D721Med (cell line): ENCODE results near the gene OPRM1.

ENCODE experiments used
- DNase-seq: peaks from one replicate; pipeline ENCODE4 v3.0.0; 2011; ENCODE audit warnings: low spot score; ENCODE audit not compliant: insufficient read length
- FAIRE-seq: peaks from 2 replicates; lab custom pipeline; 2011; peaks lifted over from hg19 to GRCh38; lab: Jason Lieb, UNC
- TF ChIP-seq, protein P1 (sequence below): IDR thresholded peaks from 2 replicates; pipeline ENCODE4 v1.5.1; 2012; ENCODE audit warnings: mild to moderate bottlenecking, control low read depth; ENCODE audit not compliant: insufficient read depth; ENCODE audit errors: missing control alignments

The OPRM1 gene

DNA sequence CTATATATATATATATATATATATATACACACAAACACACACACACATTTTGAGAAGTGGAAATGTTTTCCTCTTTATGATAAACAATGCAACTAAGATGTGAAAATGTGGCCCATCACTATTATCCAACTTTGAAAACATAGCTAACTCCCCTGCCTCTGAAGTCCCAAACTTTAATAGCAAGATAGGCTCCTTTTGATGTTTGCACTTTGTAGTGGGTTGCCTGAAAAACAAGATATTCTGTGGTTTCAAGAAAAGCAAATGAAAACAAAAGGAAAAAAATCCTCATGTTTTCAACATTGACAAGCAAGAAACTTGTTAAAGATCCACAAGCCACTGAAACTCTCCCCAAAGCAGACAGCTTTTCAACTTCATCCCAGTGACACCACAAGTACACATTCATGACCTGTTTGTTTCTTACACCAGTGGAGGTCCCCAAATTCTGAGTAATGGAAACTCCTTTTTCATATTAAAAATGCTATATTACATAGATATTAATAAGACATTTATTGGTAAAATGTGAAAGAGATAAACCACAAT, 227.6 kb downstream of the OPRM1 start:
- TF ChIP-seq, protein P1, sequence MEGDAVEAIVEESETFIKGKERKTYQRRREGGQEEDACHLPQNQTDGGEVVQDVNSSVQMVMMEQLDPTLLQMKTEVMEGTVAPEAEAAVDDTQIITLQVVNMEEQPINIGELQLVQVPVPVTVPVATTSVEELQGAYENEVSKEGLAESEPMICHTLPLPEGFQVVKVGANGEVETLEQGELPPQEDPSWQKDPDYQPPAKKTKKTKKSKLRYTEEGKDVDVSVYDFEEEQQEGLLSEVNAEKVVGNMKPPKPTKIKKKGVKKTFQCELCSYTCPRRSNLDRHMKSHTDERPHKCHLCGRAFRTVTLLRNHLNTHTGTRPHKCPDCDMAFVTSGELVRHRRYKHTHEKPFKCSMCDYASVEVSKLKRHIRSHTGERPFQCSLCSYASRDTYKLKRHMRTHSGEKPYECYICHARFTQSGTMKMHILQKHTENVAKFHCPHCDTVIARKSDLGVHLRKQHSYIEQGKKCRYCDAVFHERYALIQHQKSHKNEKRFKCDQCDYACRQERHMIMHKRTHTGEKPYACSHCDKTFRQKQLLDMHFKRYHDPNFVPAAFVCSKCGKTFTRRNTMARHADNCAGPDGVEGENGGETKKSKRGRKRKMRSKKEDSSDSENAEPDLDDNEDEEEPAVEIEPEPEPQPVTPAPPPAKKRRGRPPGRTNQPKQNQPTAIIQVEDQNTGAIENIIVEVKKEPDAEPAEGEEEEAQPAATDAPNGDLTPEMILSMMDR, result no peak
- DNase-seq (no peak), FAIRE-seq (no peak)

DNA sequence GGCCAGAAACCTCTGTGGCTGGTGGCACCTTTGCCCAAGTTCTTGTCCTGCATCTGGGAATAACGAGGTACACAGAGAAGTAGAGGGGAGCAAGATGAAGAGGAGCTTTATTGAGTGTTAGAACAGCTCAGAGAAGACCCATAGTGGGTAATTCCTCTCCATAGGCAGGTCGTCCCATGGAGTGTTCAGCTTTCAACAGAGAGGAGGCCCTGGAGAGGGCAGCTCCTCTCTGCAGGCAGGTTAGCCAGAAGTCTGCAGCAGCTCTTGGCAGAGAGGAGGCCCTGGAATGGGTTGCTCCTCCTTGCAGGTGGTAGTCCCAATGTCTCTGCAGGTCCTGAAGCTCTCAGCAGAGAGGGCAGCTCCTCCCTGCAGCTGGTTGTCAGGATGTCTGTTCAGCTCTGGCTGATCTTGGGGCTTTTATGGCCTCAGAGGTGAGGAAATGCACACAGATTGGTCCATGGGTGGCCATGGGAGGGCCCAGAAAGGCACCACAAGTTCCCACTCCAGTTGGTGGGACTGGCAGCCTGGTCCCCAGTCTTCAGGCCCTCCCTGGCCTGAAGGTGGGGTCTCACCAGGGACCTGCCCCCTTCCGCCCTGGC, 228.6 kb downstream of the OPRM1 start:
- FAIRE-seq (no peak), DNase-seq (no peak)
- TF ChIP-seq, protein P1, result no peak

DNA sequence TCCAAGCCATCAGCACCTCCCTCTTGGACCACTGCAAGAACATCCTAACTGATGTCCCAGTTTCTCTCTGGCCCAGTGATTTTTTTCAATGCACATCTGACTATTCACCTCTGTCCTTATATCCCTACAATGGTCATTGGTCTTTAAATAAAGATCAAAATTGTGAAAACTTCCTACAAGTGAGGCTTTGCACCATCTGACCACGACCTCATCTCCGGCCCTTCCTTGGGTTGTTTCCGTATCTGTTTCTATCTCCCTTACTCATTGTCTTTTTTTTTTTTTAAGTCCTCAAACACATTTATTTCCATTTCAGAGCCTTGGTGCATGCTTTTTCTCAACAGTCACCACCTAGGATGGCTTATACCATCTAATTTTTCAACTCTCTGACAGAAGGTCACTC, 229.4 kb downstream of the OPRM1 start:
- no peak for FAIRE-seq
- no peak for DNase-seq
- TF ChIP-seq, protein P1, result no peak

DNA sequence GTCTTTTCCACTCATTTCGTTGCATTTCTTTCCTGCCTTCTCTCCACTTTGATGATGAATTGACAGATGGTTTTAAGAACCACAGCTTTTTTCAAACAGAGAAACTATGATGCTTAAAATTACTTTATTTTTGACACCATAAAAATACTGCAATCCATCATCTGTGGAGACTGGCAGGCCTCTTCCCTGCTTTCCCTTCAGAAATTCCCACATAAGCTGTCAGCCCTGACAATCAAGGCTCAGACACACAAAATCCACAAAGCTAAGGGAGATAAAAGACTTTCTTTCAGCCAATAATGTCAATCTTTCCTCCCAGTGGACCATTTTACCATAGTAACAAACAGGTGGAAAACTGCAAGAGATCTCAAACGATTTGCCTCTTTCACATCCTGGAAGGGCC, 235.1 kb downstream of the OPRM1 start:
- DNase-seq, result no peak
- TF ChIP-seq, protein P1, result no peak
- FAIRE-seq, result no peak

DNA sequence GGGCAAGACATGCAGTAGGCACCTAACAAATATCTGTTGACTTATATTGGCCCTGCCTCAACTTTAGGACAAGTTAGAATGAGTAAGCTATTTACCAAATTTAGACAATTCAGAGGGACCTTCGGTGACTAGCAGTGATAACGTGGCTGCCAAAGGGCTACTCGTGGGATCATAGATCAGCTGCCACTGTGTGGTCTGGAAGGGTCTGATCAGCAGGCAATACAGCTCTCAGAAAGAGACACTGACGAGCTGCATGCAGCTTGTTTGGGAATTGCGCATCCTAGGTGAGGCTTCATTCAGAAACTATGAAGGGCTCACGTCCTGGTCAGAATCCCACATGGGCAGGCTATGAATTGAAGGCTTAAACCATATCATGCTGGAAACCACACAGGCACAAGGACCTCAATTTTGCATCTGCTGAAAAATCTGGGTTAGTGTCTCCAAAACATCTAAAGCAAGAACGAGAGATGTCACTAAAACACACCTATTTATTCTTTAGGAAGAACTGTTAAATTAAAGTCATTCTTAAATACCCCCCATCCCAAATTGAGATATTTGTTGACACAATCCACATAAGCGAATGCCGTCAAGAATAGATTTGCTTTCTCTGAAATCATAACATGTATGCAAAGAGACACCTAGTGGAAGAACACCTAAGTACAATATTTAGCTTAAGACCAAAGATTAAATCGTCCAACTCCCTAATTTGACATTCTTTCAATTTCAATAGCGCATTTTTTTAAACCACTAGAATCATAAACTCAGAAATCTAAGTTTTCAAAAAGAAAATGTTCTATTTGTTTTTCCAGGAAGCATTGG, 238.0 kb downstream of the OPRM1 start:
- FAIRE-seq, result peak; percentile 85

DNA sequence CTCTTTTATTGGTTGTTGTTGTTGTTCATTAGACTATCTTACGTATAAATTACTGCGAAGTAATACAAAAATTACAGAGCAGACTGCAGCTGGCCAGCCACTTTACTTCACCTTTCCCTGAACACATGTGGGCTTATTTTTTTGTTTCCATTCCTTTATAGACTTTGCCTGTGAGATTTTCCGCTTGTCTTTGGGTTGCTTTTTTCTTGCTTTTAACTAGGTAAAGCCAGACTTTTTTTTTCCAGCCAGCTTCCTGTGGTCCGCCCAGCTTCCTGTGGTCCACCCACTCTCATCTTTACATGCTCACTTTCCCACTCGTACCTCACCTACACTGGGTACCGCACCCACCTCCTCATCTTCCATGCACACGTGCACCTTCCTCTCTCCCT, 238.6 kb downstream of the OPRM1 start:
- FAIRE-seq (no peak), DNase-seq (no peak)
- TF ChIP-seq, protein P1, result no peak

More for the DNA sequence above, 238.0 kb downstream of the OPRM1 start:
- DNase-seq, result no peak
- TF ChIP-seq, protein P1, result peak; percentile 69
